ENCODE data around the gene PCCA.

The PCCA gene

GRCh38 chr13:100106705-100107104, 17.8 kb downstream of the PCCA start:
- Histone ChIP-seq H3K36me3 (replicated peaks) (no peaks in the 10 kb centered on the region), H3K9me3 (no peaks in the 10 kb centered on the region), H3K4me3 (no peak overlapping the region), H3K4me1 (no peaks in the 10 kb centered on the region), H3K27me3 (ENCODE audit: low read depth) (no peaks in the 10 kb centered on the region)
- in situ Hi-C loops (cut with MboI; ENCODE audit: low sequenced_read_pairs): no loop called here
- DNase-seq (ENCODE audit: low spot score in 2 of 2): no peak

GRCh38 chr13:100108913-100109507, 20.1 kb downstream of the PCCA start:
- in situ Hi-C loops (cut with MboI; ENCODE audit: low sequenced_read_pairs): no loop called here
- H3K27me3 ChIP-seq (ENCODE audit: low read depth): no peaks in the 10 kb centered on the region
- no peaks in the 10 kb centered on the region for H3K9me3 ChIP-seq
- no peak overlapping the region for H3K4me3 ChIP-seq
- no peaks in the 10 kb centered on the region; the same call in 1 of the 2 replicates for H3K36me3 ChIP-seq (replicated peaks)
- H3K4me1 ChIP-seq: no peaks in the 10 kb centered on the region
- no peak for DNase-seq (ENCODE audit: low spot score in 2 of 2)

GRCh38 chr13:100110269-100110668, 21.4 kb downstream of the PCCA start:
- no peak for DNase-seq (ENCODE audit: low spot score in 2 of 2)
- Histone ChIP-seq H3K36me3 (replicated peaks) (no peaks in the 10 kb centered on the region; the same call in 1 of the 2 replicates), H3K4me1 (no peaks in the 10 kb centered on the region), H3K27me3 (ENCODE audit: low read depth) (no peaks in the 10 kb centered on the region), H3K9me3 (no peaks in the 10 kb centered on the region), H3K4me3 (no peak overlapping the region)
- in situ Hi-C loops (cut with MboI; ENCODE audit: low sequenced_read_pairs): no loop called here

- no peak overlapping the region for H3K4me3 ChIP-seq
- H3K36me3 ChIP-seq (replicated peaks): no peaks in the 10 kb centered on the region; the same call in 1 of the 2 replicates
- in situ Hi-C loops (cut with MboI; ENCODE audit: low sequenced_read_pairs): no loop called here
- no peaks in the 10 kb centered on the region for H3K9me3 ChIP-seq
- DNase-seq (ENCODE audit: low spot score in 2 of 2): no peak
- H3K4me1 ChIP-seq: no peaks in the 10 kb centered on the region
- H3K27me3 ChIP-seq (ENCODE audit: low read depth): no peaks in the 10 kb centered on the region
Measured at GRCh38 chr13:100112186-100112838, 23.4 kb downstream of the PCCA start.

GRCh38 chr13:100115693-100116254, 26.9 kb downstream of the PCCA start:
- in situ Hi-C loops (cut with MboI; ENCODE audit: low sequenced_read_pairs): no loop called here
- no peak overlapping the region for H3K4me3 ChIP-seq
- no peak for DNase-seq (ENCODE audit: low spot score in 2 of 2)
- no peaks in the 10 kb centered on the region for H3K9me3 ChIP-seq
- H3K4me1 ChIP-seq: no peaks in the 10 kb centered on the region
- no peaks in the 10 kb centered on the region for H3K27me3 ChIP-seq (ENCODE audit: low read depth)
- H3K36me3 ChIP-seq (replicated peaks): no peaks in the 10 kb centered on the region; the same call in 1 of the 2 replicates

- H3K9me3 ChIP-seq: peaks cover 4% of the 10 kb centered on the region; the same call in 1 of the 2 replicates
- no peaks in the 10 kb centered on the region for H3K4me1 ChIP-seq
- in situ Hi-C loops (cut with MboI; ENCODE audit: low sequenced_read_pairs): no loop called here
- no peak overlapping the region for H3K4me3 ChIP-seq
- no peak for DNase-seq (ENCODE audit: low spot score in 2 of 2)
- H3K36me3 ChIP-seq (replicated peaks): peaks cover 4% of the 10 kb centered on the region; the same call in 1 of the 2 replicates
- no peaks in the 10 kb centered on the region for H3K27me3 ChIP-seq (ENCODE audit: low read depth)
Measured at GRCh38 chr13:100124265-100124664, 35.4 kb downstream of the PCCA start.

GRCh38 chr13:100125946-100126345, 37.1 kb downstream of the PCCA start:
- H3K9me3 ChIP-seq: peaks cover 4% of the 10 kb centered on the region; the same call in 1 of the 2 replicates
- DNase-seq (ENCODE audit: low spot score in 2 of 2): no peak

GRCh38 chr13:100128373-100128772, 39.5 kb downstream of the PCCA start:
- Histone ChIP-seq H3K9me3 (no peaks in the 10 kb centered on the region), H3K36me3 (replicated peaks) (no peaks in the 10 kb centered on the region), H3K4me3 (no peak overlapping the region), H3K4me1 (no peaks in the 10 kb centered on the region), H3K27me3 (ENCODE audit: low read depth) (no peaks in the 10 kb centered on the region)
- no peak for DNase-seq (ENCODE audit: low spot score in 2 of 2)
- in situ Hi-C loops (cut with MboI; ENCODE audit: low sequenced_read_pairs): no loop called here

More at GRCh38 chr13:100125946-100126345, 37.1 kb downstream of the PCCA start:
- in situ Hi-C loops (cut with MboI; ENCODE audit: low sequenced_read_pairs): no loop called here
- no peaks in the 10 kb centered on the region for H3K27me3 ChIP-seq (ENCODE audit: low read depth)
- no peaks in the 10 kb centered on the region for H3K4me1 ChIP-seq
- no peak overlapping the region for H3K4me3 ChIP-seq
- H3K36me3 ChIP-seq (replicated peaks): peaks cover 4% of the 10 kb centered on the region; the same call in 1 of the 2 replicates

GRCh38 chr13:100128838-100129237, 39.9 kb downstream of the PCCA start:
- Histone ChIP-seq H3K4me3 (no peak overlapping the region), H3K27me3 (ENCODE audit: low read depth) (no peaks in the 10 kb centered on the region), H3K9me3 (no peaks in the 10 kb centered on the region), H3K36me3 (replicated peaks) (no peaks in the 10 kb centered on the region), H3K4me1 (no peaks in the 10 kb centered on the region)
- DNase-seq (ENCODE audit: low spot score in 2 of 2): no peak
- in situ Hi-C loops (cut with MboI; ENCODE audit: low sequenced_read_pairs): no loop called here

GRCh38 chr13:100129605-100130004, 40.7 kb downstream of the PCCA start:
- no peaks in the 10 kb centered on the region for H3K9me3 ChIP-seq
- no peak for DNase-seq (ENCODE audit: low spot score in 2 of 2)
- in situ Hi-C loops (cut with MboI; ENCODE audit: low sequenced_read_pairs): no loop called here
- H3K4me3 ChIP-seq: no peak overlapping the region
- H3K4me1 ChIP-seq: no peaks in the 10 kb centered on the region
- H3K36me3 ChIP-seq (replicated peaks): no peaks in the 10 kb centered on the region
- no peaks in the 10 kb centered on the region for H3K27me3 ChIP-seq (ENCODE audit: low read depth)

GRCh38 chr13:100130092-100130491, 41.2 kb downstream of the PCCA start:
- DNase-seq (ENCODE audit: low spot score in 2 of 2): no peak
- no peaks in the 10 kb centered on the region for H3K36me3 ChIP-seq (replicated peaks)
- no peaks in the 10 kb centered on the region for H3K27me3 ChIP-seq (ENCODE audit: low read depth)
- no peaks in the 10 kb centered on the region for H3K9me3 ChIP-seq
- no peak overlapping the region for H3K4me3 ChIP-seq
- in situ Hi-C loops (cut with MboI; ENCODE audit: low sequenced_read_pairs): no loop called here
- no peaks in the 10 kb centered on the region for H3K4me1 ChIP-seq

GRCh38 chr13:100130930-100131511, 42.1 kb downstream of the PCCA start:
- no peaks in the 10 kb centered on the region for H3K4me1 ChIP-seq
- no peak for DNase-seq (ENCODE audit: low spot score in 2 of 2)
- in situ Hi-C loops (cut with MboI; ENCODE audit: low sequenced_read_pairs): no loop called here

GRCh38 chr13:100131863-100132574, 43.1 kb downstream of the PCCA start:
- no peaks in the 10 kb centered on the region for H3K27me3 ChIP-seq (ENCODE audit: low read depth)
- no peaks in the 10 kb centered on the region for H3K4me1 ChIP-seq
- H3K4me3 ChIP-seq: no peak overlapping the region
- no peak for DNase-seq (ENCODE audit: low spot score in 2 of 2)
- in situ Hi-C loops (cut with MboI; ENCODE audit: low sequenced_read_pairs): no loop called here
- H3K36me3 ChIP-seq (replicated peaks): no peaks in the 10 kb centered on the region
- no peaks in the 10 kb centered on the region for H3K9me3 ChIP-seq

More at GRCh38 chr13:100130930-100131511, 42.1 kb downstream of the PCCA start:
- H3K36me3 ChIP-seq (replicated peaks): no peaks in the 10 kb centered on the region
- no peaks in the 10 kb centered on the region for H3K27me3 ChIP-seq (ENCODE audit: low read depth)
- no peaks in the 10 kb centered on the region for H3K9me3 ChIP-seq
- no peak overlapping the region for H3K4me3 ChIP-seq

Measured in HAP-1 (cell line).